Kidney epithelial cell (primary cell): ENCODE measurements around the gene RAP1B. TPM values are rescaled to one million over a fixed set of nuclear protein-coding genes. Genes with fewer than 3 reads are reported as not detected.

Experiments
- DNase-seq: peaks from one replicate; pipeline ENCODE4 v3.0.0-alpha.2; 2010; ENCODE audit warnings: low read depth
- H3K27me3 ChIP-seq: 2 replicates; pipeline ENCODE4 v1.6.0; 2011; ENCODE audit warnings: low read length; ENCODE audit not compliant: control insufficient read depth, insufficient read depth
- H3K36me3 ChIP-seq: 2 replicates; pipeline ENCODE4 v1.5.1; 2011; ENCODE audit warnings: low read length; ENCODE audit not compliant: control insufficient read depth, insufficient read depth
- H3K4me3 ChIP-seq: 2 replicates; pipeline ENCODE4 v1.5.1; 2011; ENCODE audit warnings: low read depth, mild to moderate bottlenecking, control low read depth, low read length
- CTCF ChIP-seq: IDR thresholded peaks from 2 replicates; pipeline ENCODE4 v1.5.1; 2011; ENCODE audit warnings: mild to moderate bottlenecking, moderate library complexity, low read length, control low read depth, inconsistent platforms; ENCODE audit not compliant: insufficient read depth, poor library complexity, severe bottlenecking
- total RNA-seq: library from RNA; depleted of rRNA; stranded (reverse); fragments of >200 nt; gene quantifications from 2 replicates; pipeline ENCODE4 v1.2.3, GENCODE V29; 2015

Gene RAP1B
- total RNA-seq, 1 donor from 2014 or later, result 194 TPM

- H3K36me3 ChIP-seq, result no peaks in the 10 kb centered on the region
- DNase-seq, result no peak
- no peak for TF ChIP-seq CTCF
- H3K4me3 ChIP-seq, result no peak overlapping the region
- no peaks in the 10 kb centered on the region for H3K27me3 ChIP-seq
Measured at GRCh38 chr12:68601767-68602166, 8.9 kb upstream of the RAP1B start.

GRCh38 chr12:68602720-68603119, 8.0 kb upstream of the RAP1B start:
- no peak overlapping the region for H3K4me3 ChIP-seq
- no peak for TF ChIP-seq CTCF
- H3K27me3 ChIP-seq, result no peaks in the 10 kb centered on the region
- no peak for DNase-seq
- H3K36me3 ChIP-seq, result no peaks in the 10 kb centered on the region

- no peaks in the 10 kb centered on the region for H3K36me3 ChIP-seq
- no peak overlapping the region for H3K4me3 ChIP-seq
- no peak for TF ChIP-seq CTCF
- DNase-seq, result no peak
- H3K27me3 ChIP-seq, result no peaks in the 10 kb centered on the region
Measured at GRCh38 chr12:68608191-68608590, 2.5 kb upstream of the RAP1B start.

GRCh38 chr12:68609998-68610369, 715 bp upstream of the RAP1B start:
- Histone ChIP-seq H3K4me3 (peak overlapping the region; percentile 56), H3K27me3 (no peaks in the 10 kb centered on the region), H3K36me3 (no peaks in the 10 kb centered on the region)
- TF ChIP-seq CTCF, result no peak
- DNase-seq, result no peak

GRCh38 chr12:68611094-68611805, 551 bp downstream of the RAP1B start:
- Histone ChIP-seq H3K36me3 (no peaks in the 10 kb centered on the region), H3K4me3 (peak overlapping the region; percentile 67), H3K27me3 (no peaks in the 10 kb centered on the region)
- no peak for TF ChIP-seq CTCF
- DNase-seq, result no peak

GRCh38 chr12:68611806-68612160, 1.1 kb downstream of the RAP1B start:
- no peak for DNase-seq
- H3K36me3 ChIP-seq, result no peaks in the 10 kb centered on the region
- peak overlapping the region; percentile 67 for H3K4me3 ChIP-seq
- TF ChIP-seq CTCF, result no peak
- no peaks in the 10 kb centered on the region for H3K27me3 ChIP-seq
